CD14-positive monocyte (primary cell): ENCODE results near the gene UNC13C. TPM values are rescaled to one million over a fixed set of nuclear protein-coding genes. Genes with fewer than 3 reads are reported as not detected.

Experiments
- DNase-seq, 3 donors: peaks; one replicate each; pipeline ENCODE4 v3.0.0-alpha.2; 2011 to 2022
- H2AFZ ChIP-seq: 2 replicates; pipeline ENCODE4 v1.6.0; 2012; ENCODE audit warnings: mild to moderate bottlenecking, low read depth, low read length, inconsistent platforms; ENCODE audit not compliant: insufficient read depth, poor library complexity, severe bottlenecking
- H3K27ac ChIP-seq, 2 donors: 1 replicate in 1 of 2; 2 replicates in 1 of 2; pipeline ENCODE4 v1.5.1; 2012 to 2013; ENCODE audit warnings: low read length in 2 of 2, control low read depth in 1 of 2, inconsistent platforms in 1 of 2, low read depth in 1 of 2, mild to moderate bottlenecking in 1 of 2
- H3K27me3 ChIP-seq, 2 donors: one replicate each; pipeline versions ENCODE4 v1.6.0 to v1.6.1; 2011 to 2013; ENCODE audit warnings: low read length in 2 of 2; ENCODE audit not compliant: control insufficient read depth in 2 of 2, insufficient read depth in 2 of 2
- H3K36me3 ChIP-seq, 2 donors: replicated peaks in 1 of 2; 1 replicate in 1 of 2; 2 replicates in 1 of 2; pipeline versions ENCODE4 v1.5.1 to v1.6.1; 2012 to 2013; ENCODE audit warnings: low read length in 2 of 2, control low read depth in 1 of 2, inconsistent platforms in 1 of 2, mild to moderate bottlenecking in 1 of 2; ENCODE audit not compliant: insufficient read depth in 2 of 2, control insufficient read depth in 1 of 2
- H3K4me1 ChIP-seq, 2 donors: 1 replicate in 1 of 2; 2 replicates in 1 of 2; pipeline versions ENCODE4 v1.5.1 to v1.6.1; 2012 to 2013; ENCODE audit warnings: low read length in 2 of 2, control low read depth in 1 of 2, inconsistent platforms in 1 of 2, mild to moderate bottlenecking in 1 of 2, moderate library complexity in 1 of 2; ENCODE audit not compliant: insufficient read depth in 2 of 2, control insufficient read depth in 1 of 2
- H3K4me2 ChIP-seq: replicated peaks from 2 replicates; pipeline ENCODE3; 2012; ENCODE audit warnings: low read length, moderate library complexity, mild to moderate bottlenecking; ENCODE audit not compliant: poor library complexity, severe bottlenecking; ENCODE audit errors: extremely low read depth
- H3K4me3 ChIP-seq, 3 experiments: fragments of 200-600 bp in 1 of 3; sonication (generic) in 1 of 3; replicated peaks in 1 of 3; 1 replicate in 2 of 3; 2 replicates in 1 of 3; pipeline ENCODE4 v1.5.1; 2011 to 2013; ENCODE audit warnings: low read length in 3 of 3, mild to moderate bottlenecking in 3 of 3, control low read depth in 2 of 3, low read depth in 2 of 3, inconsistent platforms in 1 of 3, moderate library complexity in 1 of 3
- H3K79me2 ChIP-seq: 2 replicates; pipeline ENCODE4 v1.6.0; 2012; ENCODE audit warnings: mild to moderate bottlenecking, control low read depth, inconsistent platforms, low read length, moderate library complexity; ENCODE audit not compliant: insufficient read depth
- H3K9ac ChIP-seq: 2 replicates; pipeline ENCODE4 v1.6.0; 2017; ENCODE audit warnings: low read length, mild to moderate bottlenecking; ENCODE audit not compliant: insufficient read depth, poor library complexity, severe bottlenecking
- H3K9me3 ChIP-seq, 2 donors: replicated peaks in 1 of 2; 1 replicate in 1 of 2; 2 replicates in 1 of 2; pipeline versions ENCODE4 v1.5.1 to v1.6.1; 2012 to 2013; ENCODE audit warnings: low read length in 2 of 2, control low read depth in 1 of 2; ENCODE audit not compliant: control insufficient read depth in 1 of 2, insufficient read depth in 1 of 2
- H4K20me1 ChIP-seq: 2 replicates; pipeline ENCODE4 v1.6.0; 2012; ENCODE audit warnings: mild to moderate bottlenecking, low read length, control low read depth, moderate library complexity; ENCODE audit not compliant: insufficient read depth
- H3K27ac Mint-ChIP-seq, 7 donors: one replicate each; pipeline ENCODE4 v1.8.0; 2020; ENCODE audit warnings: mild to moderate bottlenecking in 7 of 7, mixed read lengths in 7 of 7, moderate library complexity in 6 of 7, inconsistent platforms in 2 of 7
- H3K27me3 Mint-ChIP-seq, 3 donors: one replicate each; pipeline ENCODE4 v1.8.0; 2021 to 2022; ENCODE audit warnings: low read depth in 3 of 3, mild to moderate bottlenecking in 3 of 3, mixed read lengths in 3 of 3, moderate library complexity in 3 of 3, inconsistent platforms in 1 of 3
- H3K36me3 Mint-ChIP-seq, 2 donors: one replicate each; pipeline ENCODE4 v1.8.0; 2020; ENCODE audit warnings: mixed read lengths in 2 of 2, inconsistent platforms in 1 of 2, mild to moderate bottlenecking in 1 of 2
- H3K4me1 Mint-ChIP-seq: one replicate; pipeline ENCODE4 v1.8.0; 2020; ENCODE audit warnings: mild to moderate bottlenecking, mixed read lengths
- H3K4me3 Mint-ChIP-seq, 2 donors: one replicate each; pipeline ENCODE4 v1.8.0; 2020; ENCODE audit warnings: mild to moderate bottlenecking in 2 of 2, mixed read lengths in 2 of 2, moderate library complexity in 1 of 2
- H3K9me3 Mint-ChIP-seq, 7 donors: one replicate each; pipeline ENCODE4 v1.8.0; 2020 to 2022; ENCODE audit warnings: mixed read lengths in 7 of 7, mild to moderate bottlenecking in 6 of 7, moderate library complexity in 6 of 7, inconsistent platforms in 2 of 7
- WGBS: methylation state at CpG from one replicate; pipeline ENCODE4 v1.1.5; 2013; ENCODE audit warnings: missing lambda C conversion rate; ENCODE audit not compliant: insufficient coverage; 5-methylcytosine and 5-hydroxymethylcytosine counted together
- intact Hi-C, 2 donors: fragments of 100-400 bp; cut with micrococcal nuclease; formaldehyde crosslinking; loops; one replicate each; pipeline versions ENCODE4 v1.15.0 to v1.15.1; 2023
- polyA plus RNA-seq, 3 donors: library from polyadenylated mRNA; depleted of rRNA in 1 of 3; unstranded in 2 of 3; stranded (reverse) in 1 of 3; fragments of 300-500 nt in 2 of 3; fragments of >200 nt in 1 of 3; fragmentation: Illumina TruSeq in 2 of 3; gene quantifications; 1 replicate in 2 of 3; 2 replicates in 1 of 3; pipeline ENCODE4 v1.2.3, GENCODE V29; 2012 to 2021
- TF ChIP-seq, protein P1 (sequence below): fragments of 200-600 bp; IDR thresholded peaks from one replicate; pipeline ENCODE4 v1.8.0; 2022; ENCODE audit warnings: antibody characterized with exemption, mild to moderate bottlenecking

Gene UNC13C
- polyA plus RNA-seq, 3 donors = not detected

DNA sequence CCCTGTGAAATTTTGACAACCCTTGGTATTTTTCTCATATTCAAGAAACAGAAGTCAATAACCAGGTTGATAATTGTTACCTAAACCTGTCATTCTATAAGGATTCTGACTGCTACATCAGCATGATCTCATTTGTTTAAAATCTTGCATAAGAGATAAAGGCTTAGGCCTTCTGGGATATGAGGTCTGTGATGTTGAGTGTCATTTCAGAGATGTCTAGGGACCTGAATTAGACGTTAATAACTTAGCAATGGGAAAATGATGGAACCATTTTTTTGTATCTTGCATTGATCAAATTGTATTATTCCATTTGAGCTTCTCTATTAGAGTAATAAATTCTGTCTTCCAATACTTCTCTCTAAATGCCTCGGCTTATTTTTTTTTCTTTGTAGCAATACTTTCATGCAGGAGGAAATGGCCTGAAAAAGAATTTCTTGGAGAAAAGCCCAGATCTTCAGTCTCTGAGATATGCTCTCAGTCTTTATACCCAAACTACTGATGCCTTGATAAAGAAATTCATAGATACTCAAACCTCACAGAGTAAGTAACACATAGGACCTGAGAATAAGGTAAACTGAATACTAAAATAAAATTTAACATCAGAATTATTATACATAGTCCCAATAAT lies 589.3 kb downstream of the UNC13C start:
- WGBS = no CpG with 5 or more reads among the region's 2 CpGs
- H3K27ac Mint-ChIP-seq = no peak overlapping the region
- no peaks in the 10 kb centered on the region for H3K36me3 Mint-ChIP-seq
- TF ChIP-seq, protein P1, sequence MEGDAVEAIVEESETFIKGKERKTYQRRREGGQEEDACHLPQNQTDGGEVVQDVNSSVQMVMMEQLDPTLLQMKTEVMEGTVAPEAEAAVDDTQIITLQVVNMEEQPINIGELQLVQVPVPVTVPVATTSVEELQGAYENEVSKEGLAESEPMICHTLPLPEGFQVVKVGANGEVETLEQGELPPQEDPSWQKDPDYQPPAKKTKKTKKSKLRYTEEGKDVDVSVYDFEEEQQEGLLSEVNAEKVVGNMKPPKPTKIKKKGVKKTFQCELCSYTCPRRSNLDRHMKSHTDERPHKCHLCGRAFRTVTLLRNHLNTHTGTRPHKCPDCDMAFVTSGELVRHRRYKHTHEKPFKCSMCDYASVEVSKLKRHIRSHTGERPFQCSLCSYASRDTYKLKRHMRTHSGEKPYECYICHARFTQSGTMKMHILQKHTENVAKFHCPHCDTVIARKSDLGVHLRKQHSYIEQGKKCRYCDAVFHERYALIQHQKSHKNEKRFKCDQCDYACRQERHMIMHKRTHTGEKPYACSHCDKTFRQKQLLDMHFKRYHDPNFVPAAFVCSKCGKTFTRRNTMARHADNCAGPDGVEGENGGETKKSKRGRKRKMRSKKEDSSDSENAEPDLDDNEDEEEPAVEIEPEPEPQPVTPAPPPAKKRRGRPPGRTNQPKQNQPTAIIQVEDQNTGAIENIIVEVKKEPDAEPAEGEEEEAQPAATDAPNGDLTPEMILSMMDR = no peak
- H3K4me3 Mint-ChIP-seq = no peak overlapping the region
- Histone ChIP-seq H3K27ac (no peak overlapping the region), H2AFZ (no peak overlapping the region), H3K4me1 (no peaks in the 10 kb centered on the region), H3K27me3 (no peaks in the 10 kb centered on the region), H4K20me1 (no peaks in the 10 kb centered on the region), H3K36me3 (no peaks in the 10 kb centered on the region), H3K9me3 (no peaks in the 10 kb centered on the region), H3K4me2 (no peak overlapping the region), H3K79me2 (no peaks in the 10 kb centered on the region), H3K9ac (no peak overlapping the region), H3K4me3 (no peak overlapping the region)
- H3K4me1 Mint-ChIP-seq = peaks cover 2% of the 10 kb centered on the region
- H3K9me3 Mint-ChIP-seq = peaks cover 0 to 3% (median 0%) of the 10 kb centered on the region in 7 donors
- intact Hi-C loops = no loop called here
- H3K27me3 Mint-ChIP-seq = peaks cover 0 to 2% (median 0%) of the 10 kb centered on the region in 3 donors
- no peak for DNase-seq

DNA sequence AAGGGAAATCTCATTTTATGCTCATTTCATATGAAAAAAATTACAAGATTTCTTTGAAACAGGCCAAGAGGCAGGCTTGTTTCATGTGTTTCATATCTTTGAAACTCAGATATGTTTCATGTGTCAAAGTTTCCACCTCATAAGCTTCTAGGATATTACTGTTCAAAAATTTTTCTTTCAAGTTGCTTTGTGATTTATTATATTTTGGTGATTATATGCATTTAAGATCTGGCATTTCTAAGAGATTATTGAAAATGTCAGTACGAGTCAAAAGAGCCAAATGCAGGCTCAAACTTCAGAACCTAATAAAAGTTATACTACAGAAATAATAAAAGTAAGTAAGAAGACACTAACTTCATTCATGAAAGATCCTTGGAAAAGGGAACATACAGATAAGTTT lies 590.1 kb downstream of the UNC13C start:
- Mint-ChIP-seq H3K27me3 (peaks cover 0 to 3% (median 0%) of the 10 kb centered on the region in 3 donors), H3K4me1 (peaks cover 2% of the 10 kb centered on the region), H3K27ac (no peak overlapping the region), H3K36me3 (no peaks in the 10 kb centered on the region), H3K4me3 (no peak overlapping the region), H3K9me3 (peaks cover 0 to 3% (median 0%) of the 10 kb centered on the region in 7 donors)
- Histone ChIP-seq H3K36me3 (no peaks in the 10 kb centered on the region), H4K20me1 (no peaks in the 10 kb centered on the region), H3K27ac (no peak overlapping the region), H3K27me3 (no peaks in the 10 kb centered on the region), H3K9me3 (no peaks in the 10 kb centered on the region), H3K4me2 (no peak overlapping the region), H3K79me2 (no peaks in the 10 kb centered on the region), H3K4me3 (no peak overlapping the region), H3K4me1 (no peaks in the 10 kb centered on the region), H2AFZ (no peak overlapping the region), H3K9ac (no peak overlapping the region)
- TF ChIP-seq, protein P1 = no peak
- no CpG with 5 or more reads among the region's 1 CpG for whole genome bisulfite sequencing
- intact Hi-C loops = no loop called here
- DNase-seq = no peak
